K562 (cell line): ENCODE data around the gene TDRD10. TPM values are rescaled to one million over a fixed set of nuclear protein-coding genes. Genes with fewer than 3 reads are reported as not detected.

Source experiments
- ATAC-seq: fragments of 200-7000 bp; cut with Tn5 transposase; 3 replicates; pipeline ENCODE4 v1.9.1; 2020; ENCODE audit warnings: moderate library complexity
- BruUV-seq: library from RNA; stranded (reverse); fragments of 400-500 nt; replicated peaks from 2 replicates; lab custom pipeline; 2021; lab: Mats Ljungman, UMichigan
- CTCF ChIA-PET: fragments of 300-600 bp; formaldehyde crosslinking; extraction: SDS; loops from one replicate; lab custom pipeline; 2021; ENCODE audit warnings: low intra/inter-chr PET ratio; lab: Yijun Ruan, JAX
- POLR2A ChIA-PET: fragments of 300-600, 350-650 bp; sonication (Branson Sonifier 250); formaldehyde crosslinking; extraction: SDS; loops from one replicate; lab custom pipeline; 2021; ENCODE audit warnings: antibody characterized with exemption, inconsistent platforms; lab: Yijun Ruan, JAX
- DNase-seq, 4 experiments: peaks; one replicate each; pipeline versions ENCODE4 v3.0.0 to v3.0.0-alpha.2; 2011 to 2018; ENCODE audit warnings: low spot score in 3 of 4, mixed read lengths in 3 of 4; ENCODE audit errors: extremely low read depth in 1 of 4
- FAIRE-seq: peaks from 2 replicates; lab custom pipeline; 2011; peaks lifted over from hg19 to GRCh38; lab: Jason Lieb, UNC
- H2AFZ ChIP-seq: 2 replicates; pipeline ENCODE4 v1.6.0; 2011; ENCODE audit warnings: low read depth, low read length, control low read depth, inconsistent platforms
- H3K27ac ChIP-seq: fragments of 200-600 bp; 3 replicates; pipeline ENCODE4 v1.8.0; 2011; ENCODE audit warnings: low read depth, mild to moderate bottlenecking, control low read depth, inconsistent platforms, low read length, moderate library complexity, mixed read lengths; ENCODE audit errors: extremely low read depth
- H3K27me3 ChIP-seq, 2 experiments: fragments of 300-600 bp in 1 of 2; 2 replicates in 1 of 2; 3 replicates in 1 of 2; pipeline versions ENCODE4 v1.6.0 to v1.8.0; 2011; ENCODE audit warnings: inconsistent platforms in 2 of 2, low read length in 2 of 2, mild to moderate bottlenecking in 1 of 2, mixed read lengths in 1 of 2, moderate library complexity in 1 of 2; ENCODE audit not compliant: control insufficient read depth in 2 of 2, insufficient read depth in 2 of 2
- H3K36me3 ChIP-seq: fragments of 300-600 bp; 3 replicates; pipeline ENCODE4 v1.8.0; 2011; ENCODE audit warnings: mild to moderate bottlenecking, low read length, inconsistent platforms; ENCODE audit not compliant: control insufficient read depth, insufficient read depth
- H3K4me1 ChIP-seq, 2 experiments: fragments of 200-600 bp in 1 of 2; replicated peaks in 1 of 2; 2 replicates in 1 of 2; 3 replicates in 1 of 2; pipeline versions ENCODE4 v1.5.1 to v1.8.0; 2011; ENCODE audit warnings: inconsistent platforms in 2 of 2, low read length in 2 of 2, mild to moderate bottlenecking in 1 of 2, mixed read lengths in 1 of 2, moderate library complexity in 1 of 2; ENCODE audit not compliant: control insufficient read depth in 2 of 2, insufficient read depth in 2 of 2
- H3K4me2 ChIP-seq: 2 replicates; pipeline ENCODE4 v1.6.1; 2011; ENCODE audit warnings: low read length, control low read depth, inconsistent platforms, mixed read lengths; ENCODE audit not compliant: insufficient read depth
- H3K4me3 ChIP-seq: fragments of 200-600 bp; sonication (generic), shearing (Covaris generic); 2 replicates; pipeline ENCODE4 v1.5.1; 2016; ENCODE audit warnings: control low read depth, inconsistent platforms
- H3K79me2 ChIP-seq: fragments of 200-600 bp; 3 replicates; pipeline ENCODE4 v1.8.0; 2011; ENCODE audit warnings: low read length, inconsistent platforms; ENCODE audit not compliant: control insufficient read depth, insufficient read depth
- H3K9ac ChIP-seq, 2 experiments: 2 replicates each; pipeline versions ENCODE4 v1.6.0 to v1.6.1; 2011; ENCODE audit warnings: low read depth in 2 of 2, low read length in 2 of 2, control low read depth in 1 of 2, inconsistent platforms in 1 of 2, mild to moderate bottlenecking in 1 of 2, mixed read lengths in 1 of 2; ENCODE audit not compliant: insufficient read depth in 1 of 2
- H3K9me1 ChIP-seq: one replicate; pipeline ENCODE4 v1.6.0; 2011; ENCODE audit warnings: inconsistent platforms, mild to moderate bottlenecking, low read length, moderate library complexity; ENCODE audit not compliant: control insufficient read depth, insufficient read depth
- H3K9me3 ChIP-seq: replicated peaks from 2 replicates; pipeline ENCODE4 v1.5.1; 2011; ENCODE audit warnings: low read depth, low read length, inconsistent platforms; ENCODE audit not compliant: control insufficient read depth, insufficient read depth
- H4K20me1 ChIP-seq: replicated peaks from 2 replicates; pipeline ENCODE4 v1.6.1; 2011; ENCODE audit warnings: low read length, inconsistent platforms, mixed read lengths; ENCODE audit not compliant: control insufficient read depth, insufficient read depth
- ARID2 ChIP-seq: fragments of 450-650 bp; IDR thresholded peaks from 2 replicates; pipeline ENCODE4 v1.6.1; 2017; ENCODE audit warnings: antibody characterized with exemption, mild to moderate bottlenecking
- DPF2 ChIP-seq: fragments of 450-650 bp; IDR thresholded peaks from 2 replicates; pipeline ENCODE4 v1.6.1; 2016
- FOSL1 ChIP-seq: fragments of 200-800 bp; sonication (Bioruptor generic); conservative IDR thresholded peaks from 2 replicates; pipeline ENCODE4 v1.6.1; 2016; ENCODE audit warnings: missing genetic modification characterization, missing compliant biosample characterization
- HDAC1 ChIP-seq, 2 experiments: fragments of 450-650 bp; IDR thresholded peaks; 2 replicates each; pipeline ENCODE4 v1.6.1; 2016 to 2017; ENCODE audit warnings: inconsistent platforms in 1 of 2, mild to moderate bottlenecking in 1 of 2, moderate library complexity in 1 of 2
- JUNB ChIP-seq: fragments of 450-650 bp; formaldehyde crosslinking; conservative IDR thresholded peaks from 2 replicates; pipeline ENCODE4 v1.4.0; 2020; ENCODE audit warnings: mild to moderate bottlenecking
- MAFG ChIP-seq: fragments of 450-650 bp; conservative IDR thresholded peaks from 2 replicates; pipeline ENCODE4 v1.6.1; 2016; ENCODE audit warnings: missing genetic modification characterization, missing compliant biosample characterization
- NFE2L1 ChIP-seq: fragments of 450-650 bp; IDR thresholded peaks from 2 replicates; pipeline ENCODE4 v1.6.1; 2016; ENCODE audit warnings: missing genetic modification characterization, low read depth, mild to moderate bottlenecking, missing compliant biosample characterization, moderate library complexity, borderline replicate concordance
- RBM17 ChIP-seq: fragments of 200-400 bp; formaldehyde crosslinking; IDR thresholded peaks from 2 replicates; pipeline ENCODE4 v1.6.1; 2017; ENCODE audit warnings: low read depth, mild to moderate bottlenecking, low read length, borderline replicate concordance
- RNF2 ChIP-seq: sonication (generic); IDR thresholded peaks from 2 replicates; pipeline ENCODE4 v1.6.1; 2016
- SP1 ChIP-seq: sonication (generic); formaldehyde crosslinking; IDR thresholded peaks from 2 replicates; pipeline ENCODE4 v1.8.1; 2022; ENCODE audit warnings: mild to moderate bottlenecking, missing genetic modification reagents
- ZNF77 ChIP-seq: fragments of 250-450 bp; sonication (Bioruptor Pico); IDR thresholded peaks from 2 replicates; pipeline ENCODE4 v1.5.0; 2020
- WGBS: fragments of 100-300 bp; shearing (Covaris generic); methylation state at CpG from one replicate; pipeline ENCODE4 v1.1.6; 2016; ENCODE audit warnings: low coverage, mixed read lengths; ENCODE audit not compliant: insufficient coverage; ENCODE audit errors: missing lambda C conversion rate; 5-methylcytosine and 5-hydroxymethylcytosine counted together
- in situ Hi-C: fragments of 300-500 bp; cut with MboI; formaldehyde crosslinking; loops from 4 replicates; pipeline ENCODE4 v1.15.0; 2018; ENCODE audit warnings: inconsistent platforms, mixed read lengths
- intact Hi-C: fragments of 100-400 bp; cut with micrococcal nuclease; formaldehyde crosslinking; loops from 2 replicates; pipeline ENCODE4 v1.14.2; 2022
- polyA plus RNA-seq, 8 experiments: library from polyadenylated mRNA; depleted of rRNA in 4 of 8; stranded (reverse) in 5 of 8; unstranded in 3 of 8; fragments of >200 nt; fragmentation: Nextera tagmentation in 2 of 8; fragmentation: Illumina TruSeq in 1 of 8; extraction: Ambion mirVana in 2 of 8; extraction: Trizol in 1 of 8; gene quantifications; 2 replicates each; pipeline versions ENCODE4 v1.2.1 to v1.2.3, GENCODE V29; 2011 to 2014; ENCODE audit warnings: inconsistent platforms in 1 of 8, missing spikeins in 1 of 8
- total RNA-seq, 7 experiments: library from RNA; depleted of rRNA in 6 of 7; stranded (reverse); fragments of >200 nt in 6 of 7; fragmentation: Illumina TruSeq in 2 of 7; extraction: Trizol in 2 of 7; gene quantifications; 2 replicates each; pipeline versions ENCODE4 v1.2.1 to v1.2.3, GENCODE V29; 2011 to 2021; ENCODE audit warnings: low replicate concordance in 1 of 7
- TF ChIP-seq, protein P1 (sequence below): sonication (generic); formaldehyde crosslinking; IDR thresholded peaks from 2 replicates; pipeline ENCODE4 v1.8.0; 2023; ENCODE audit warnings: missing genetic modification reagents, mild to moderate bottlenecking, borderline replicate concordance

TDRD10 gene
- total and polyA plus RNA-seq, 9 of the 15 experiments (the other 6 are each of a cell fraction or from before 2014, with no cell fraction given), result not detected

DNA sequence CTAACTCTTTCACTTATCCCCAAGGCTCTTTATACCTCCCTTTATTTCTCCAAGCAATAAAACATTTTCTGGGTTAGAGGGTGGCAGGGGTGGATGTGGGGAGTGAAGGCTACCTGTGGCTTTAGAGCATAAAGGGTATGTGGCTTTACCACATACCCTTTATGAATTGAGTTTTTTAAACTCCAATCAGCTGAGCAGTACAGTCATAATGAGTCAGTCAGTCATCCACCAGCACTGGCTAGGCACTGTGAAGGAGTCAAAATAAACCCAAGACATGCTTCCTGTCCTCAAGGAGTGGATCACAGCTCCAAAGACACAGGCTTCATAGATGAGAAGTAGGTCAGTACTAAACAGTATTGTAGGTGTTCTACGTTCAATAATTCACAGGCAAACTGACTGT, 2.6 kb upstream of the TDRD10 start:
- no peaks in the 10 kb centered on the region for H3K36me3 ChIP-seq
- H3K9ac ChIP-seq, result no peak overlapping the region
- ATAC-seq, result no peak
- no peaks in the 10 kb centered on the region for H4K20me1 ChIP-seq
- CTCF ChIA-PET, result no interaction called here
- H3K4me1 ChIP-seq, result peaks cover 6 to 7% of the 10 kb centered on the region in 2 experiments; a peak in 3 of 5 replicates
- TF ChIP-seq RBM17, result no peak
- no peak for TF ChIP-seq HDAC1 (IDR thresholded peaks at IDR 0.05)
- no peak for TF ChIP-seq DPF2
- TF ChIP-seq FOSL1 (tag), result 0 out of 2 replicates have a peak, but pooled peaks have one; percentile 23
- TF ChIP-seq, all 486 proteins: peak for 1
- H3K27ac ChIP-seq, result no peak overlapping the region
- no peaks in the 10 kb centered on the region for H3K9me3 ChIP-seq
- in situ Hi-C loops, result no loop called here
- no peak overlapping the region for H3K4me3 ChIP-seq
- POLR2A ChIA-PET, result interaction anchor here (1.8 kb wide), 1 partner anchor 10 kb away, joined by 7 read pairs; no protein-coding TSS in a partner anchor
- WGBS, result 9% methylated on average over 1 of the region's 1 CpG
- no peak overlapping the region for H2AFZ ChIP-seq
- FAIRE-seq, result no peak
- intact Hi-C loops, result no loop called here
- peaks cover 17 to 20% of the 10 kb centered on the region in 2 experiments for H3K27me3 ChIP-seq
- H3K4me2 ChIP-seq, result no peak overlapping the region
- DNase-seq, result no peak
- no peaks in the 10 kb centered on the region for H3K79me2 ChIP-seq
- H3K9me1 ChIP-seq, result no peaks in the 10 kb centered on the region
- BruUV-seq, result no TSS peak

DNA sequence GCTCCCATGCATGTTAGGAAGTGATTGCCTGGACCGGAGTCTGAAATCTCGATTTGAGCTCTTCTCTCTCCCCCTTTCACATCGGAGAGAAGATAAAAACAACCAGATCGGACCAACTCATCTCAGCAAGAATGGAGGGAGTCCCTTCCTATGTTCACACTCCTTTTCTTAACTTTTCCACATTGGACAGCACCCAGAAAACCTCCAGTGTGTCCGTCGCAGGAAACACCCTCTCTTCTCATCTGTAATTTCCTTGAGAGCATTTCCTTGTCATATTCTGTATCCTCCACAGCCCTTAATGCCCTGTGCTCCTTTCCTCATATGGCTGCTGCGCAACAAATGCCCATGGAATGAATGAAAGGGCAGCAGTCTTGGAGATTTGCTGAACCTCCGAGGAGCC, 1.5 kb upstream of the TDRD10 start:
- intact Hi-C loops (no loop called here), in situ Hi-C loops (no loop called here)
- Histone ChIP-seq H3K4me3 (no peak overlapping the region), H3K36me3 (no peaks in the 10 kb centered on the region), H3K27me3 (peaks cover 19 to 20% of the 10 kb centered on the region in 2 experiments), H4K20me1 (no peaks in the 10 kb centered on the region), H3K79me2 (no peaks in the 10 kb centered on the region), H3K4me1 (peaks cover 6 to 7% of the 10 kb centered on the region in 2 experiments; a peak in 3 of 5 replicates), H3K27ac (no peak overlapping the region), H3K9ac (no peak overlapping the region), H3K9me3 (no peaks in the 10 kb centered on the region), H3K4me2 (no peak overlapping the region), H3K9me1 (no peaks in the 10 kb centered on the region), H2AFZ (no peak overlapping the region)
- WGBS, result 12% methylated on average over 7 of the region's 8 CpGs
- ChIA-PET POLR2A (interaction anchor here (0.6 to 1.8 kb wide), 4 partner anchors 10 to 683 kb away, joined by 3 to 7 read pairs (median 3); no protein-coding TSS in a partner anchor), CTCF (no interaction called here)
- FAIRE-seq (no peak), DNase-seq (no peak), ATAC-seq (no peak)
- BruUV-seq, result no TSS peak
- TF ChIP-seq ZNF77 (CRISPR knock-in tag) (no peak), JUNB (no peak), ARID2 (no peak), RNF2 (no peak), MAFG (tag) (no peak), SP1 (no peak), NFE2L1 (tag) (no peak)
- TF ChIP-seq, protein P1, sequence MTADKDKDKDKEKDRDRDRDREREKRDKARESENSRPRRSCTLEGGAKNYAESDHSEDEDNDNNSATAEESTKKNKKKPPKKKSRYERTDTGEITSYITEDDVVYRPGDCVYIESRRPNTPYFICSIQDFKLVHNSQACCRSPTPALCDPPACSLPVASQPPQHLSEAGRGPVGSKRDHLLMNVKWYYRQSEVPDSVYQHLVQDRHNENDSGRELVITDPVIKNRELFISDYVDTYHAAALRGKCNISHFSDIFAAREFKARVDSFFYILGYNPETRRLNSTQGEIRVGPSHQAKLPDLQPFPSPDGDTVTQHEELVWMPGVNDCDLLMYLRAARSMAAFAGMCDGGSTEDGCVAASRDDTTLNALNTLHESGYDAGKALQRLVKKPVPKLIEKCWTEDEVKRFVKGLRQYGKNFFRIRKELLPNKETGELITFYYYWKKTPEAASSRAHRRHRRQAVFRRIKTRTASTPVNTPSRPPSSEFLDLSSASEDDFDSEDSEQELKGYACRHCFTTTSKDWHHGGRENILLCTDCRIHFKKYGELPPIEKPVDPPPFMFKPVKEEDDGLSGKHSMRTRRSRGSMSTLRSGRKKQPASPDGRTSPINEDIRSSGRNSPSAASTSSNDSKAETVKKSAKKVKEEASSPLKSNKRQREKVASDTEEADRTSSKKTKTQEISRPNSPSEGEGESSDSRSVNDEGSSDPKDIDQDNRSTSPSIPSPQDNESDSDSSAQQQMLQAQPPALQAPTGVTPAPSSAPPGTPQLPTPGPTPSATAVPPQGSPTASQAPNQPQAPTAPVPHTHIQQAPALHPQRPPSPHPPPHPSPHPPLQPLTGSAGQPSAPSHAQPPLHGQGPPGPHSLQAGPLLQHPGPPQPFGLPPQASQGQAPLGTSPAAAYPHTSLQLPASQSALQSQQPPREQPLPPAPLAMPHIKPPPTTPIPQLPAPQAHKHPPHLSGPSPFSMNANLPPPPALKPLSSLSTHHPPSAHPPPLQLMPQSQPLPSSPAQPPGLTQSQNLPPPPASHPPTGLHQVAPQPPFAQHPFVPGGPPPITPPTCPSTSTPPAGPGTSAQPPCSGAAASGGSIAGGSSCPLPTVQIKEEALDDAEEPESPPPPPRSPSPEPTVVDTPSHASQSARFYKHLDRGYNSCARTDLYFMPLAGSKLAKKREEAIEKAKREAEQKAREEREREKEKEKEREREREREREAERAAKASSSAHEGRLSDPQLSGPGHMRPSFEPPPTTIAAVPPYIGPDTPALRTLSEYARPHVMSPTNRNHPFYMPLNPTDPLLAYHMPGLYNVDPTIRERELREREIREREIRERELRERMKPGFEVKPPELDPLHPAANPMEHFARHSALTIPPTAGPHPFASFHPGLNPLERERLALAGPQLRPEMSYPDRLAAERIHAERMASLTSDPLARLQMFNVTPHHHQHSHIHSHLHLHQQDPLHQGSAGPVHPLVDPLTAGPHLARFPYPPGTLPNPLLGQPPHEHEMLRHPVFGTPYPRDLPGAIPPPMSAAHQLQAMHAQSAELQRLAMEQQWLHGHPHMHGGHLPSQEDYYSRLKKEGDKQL (CRISPR knock-in tag), result no peak
